Testis (tissue), 3 donors: ENCODE results near the gene PPP1R13L. TPM values are rescaled to one million over a fixed set of nuclear protein-coding genes. Genes with fewer than 3 reads are reported as not detected.
"Not testable (repeated sequence)": the region's sequence is repeated elsewhere in the genome, so short reads cannot be mapped to it uniquely, and the experiment has no call there.

Source experiments
- DNase-seq: peaks from one replicate; pipeline ENCODE4 v3.0.0-alpha.2; 2019
- H3K27ac ChIP-seq, 2 donors: fragments of 200-600 bp; sonication (generic); one replicate each; pipeline ENCODE4 v1.5.1; 2019
- H3K27me3 ChIP-seq: fragments of 200-600 bp; sonication (generic); one replicate; pipeline ENCODE4 v1.5.1; 2019
- H3K36me3 ChIP-seq: fragments of 200-600 bp; sonication (generic); one replicate; pipeline ENCODE4 v1.5.1; 2017; ENCODE audit warnings: low read depth; ENCODE audit errors: missing control alignments
- H3K4me1 ChIP-seq: fragments of 200-600 bp; sonication (generic); one replicate; pipeline ENCODE4 v1.5.1; 2019
- H3K4me3 ChIP-seq, 2 donors: fragments of 200-600 bp; sonication (generic); one replicate each; pipeline ENCODE4 v1.5.1; 2017 to 2019
- H3K9me3 ChIP-seq: fragments of 200-600 bp; sonication (generic); one replicate; pipeline ENCODE4 v1.5.1; 2017
- CTCF ChIP-seq, 3 experiments: fragments of 450-650 bp in 2 of 3; fragments of 200-600 bp in 1 of 3; sonication (generic) in 1 of 3; IDR thresholded peaks; one replicate each; pipeline ENCODE4 v1.5.1; 2016 to 2019; ENCODE audit warnings: antibody characterized with exemption in 3 of 3, mild to moderate bottlenecking in 2 of 3, moderate library complexity in 1 of 3
- POLR2A ChIP-seq: fragments of 450-650 bp; IDR thresholded peaks from one replicate; pipeline ENCODE4 v1.6.1; 2017; ENCODE audit warnings: antibody characterized with exemption, mild to moderate bottlenecking, moderate library complexity
- WGBS, 2 donors: methylation state at CpG; one replicate each; pipeline ENCODE4 v1.1.5; 2018; 5-methylcytosine and 5-hydroxymethylcytosine counted together
- intact Hi-C: fragments of 100-400 bp; cut with DNase I; formaldehyde crosslinking; loops from one replicate; pipeline ENCODE4 v1.15.1; 2023; ENCODE audit warnings: low total_unique reads
- polyA plus RNA-seq: library from polyadenylated mRNA; stranded (reverse); fragments of 350-450 nt; fragmentation: Illumina TruSeq; extraction: RNeasy Lipid Tissue Mini Kit (QIAGEN cat#74804); gene quantifications from one replicate; pipeline ENCODE4 v1.2.3, GENCODE V29; 2014; ENCODE audit warnings: low read depth, low replicate concordance; ENCODE audit not compliant: insufficient read depth
- total RNA-seq, 2 donors: library from RNA; depleted of rRNA; stranded (reverse); fragments of >200 nt; gene quantifications; one replicate each; pipeline ENCODE4 v1.2.3, GENCODE V29; 2016

Gene PPP1R13L
- total and polyA plus RNA-seq, 3 donors from 2014 or later: 9.7 to 13.3 (median 12.2) TPM

- no peaks in the 10 kb centered on the region for H3K9me3 ChIP-seq
- no peaks in the 10 kb centered on the region for H3K27me3 ChIP-seq
- DNase-seq: no peak
- WGBS, 2 donors: 88 to 91% methylated on average over 3 of the region's 3 CpGs
- H3K27ac ChIP-seq: no peak overlapping the region
- no peak overlapping the region for H3K4me3 ChIP-seq
- intact Hi-C loops: no loop called here
- TF ChIP-seq POLR2A (no peak), CTCF (IDR thresholded peaks at IDR 0.05) (no peak)
- H3K36me3 ChIP-seq: no peaks in the 10 kb centered on the region
- peaks cover 6% of the 10 kb centered on the region for H3K4me1 ChIP-seq
Measured at GRCh38 chr19:45437328-45437727, 32.5 kb upstream of the PPP1R13L start.

- H3K4me3 ChIP-seq, DNase-seq, H3K27ac ChIP-seq, H3K9me3 ChIP-seq, H3K27me3 ChIP-seq, H3K36me3 ChIP-seq, H3K4me1 ChIP-seq, intact Hi-C loops: not testable (repeated sequence)
- 95 to 98% methylated on average over 8 of the region's 8 CpGs for WGBS, 2 donors
Measured at GRCh38 chr19:45432543-45432942, 27.7 kb upstream of the PPP1R13L start.

- intact Hi-C loops, H3K36me3 ChIP-seq, DNase-seq: not testable (repeated sequence)
Measured at GRCh38 chr19:45431008-45431407, 26.1 kb upstream of the PPP1R13L start.

GRCh38 chr19:45429896-45430295 lies 25.0 kb upstream of the PPP1R13L start:
- H3K4me3 ChIP-seq, intact Hi-C loops, H3K27me3 ChIP-seq, H3K4me1 ChIP-seq, H3K27ac ChIP-seq, DNase-seq, H3K36me3 ChIP-seq, H3K9me3 ChIP-seq: not testable (repeated sequence)
- WGBS, 2 donors: 61 to 78% methylated on average over 6 to 11 of the region's 11 CpGs

More at GRCh38 chr19:45431008-45431407, 26.1 kb upstream of the PPP1R13L start:
- not testable (repeated sequence) for H3K27me3 ChIP-seq, H3K4me1 ChIP-seq, H3K9me3 ChIP-seq, H3K4me3 ChIP-seq, H3K27ac ChIP-seq
- 63% methylated on average over 9 of the region's 9 CpGs for WGBS, 2 donors

- H3K27ac ChIP-seq: peak overlapping the region; percentile 76 to 89
- H3K9me3 ChIP-seq: no peaks in the 10 kb centered on the region
- H3K27me3 ChIP-seq: no peaks in the 10 kb centered on the region
- intact Hi-C loops: no loop called here
- H3K36me3 ChIP-seq: no peaks in the 10 kb centered on the region
- TF ChIP-seq CTCF (IDR thresholded peaks at IDR 0.05) (peak in 2 of 3 experiments; percentile 18 to 39), POLR2A (no peak)
- peak overlapping the region; percentile 57 to 60 for H3K4me3 ChIP-seq
- H3K4me1 ChIP-seq: peaks cover 10% of the 10 kb centered on the region
- peak; percentile 46 for DNase-seq
- 3 to 7% methylated on average over 23 to 67 of the region's 73 CpGs for WGBS, 2 donors
Measured at GRCh38 chr19:45428384-45429231, 23.7 kb upstream of the PPP1R13L start.

- no peak for TF ChIP-seq CTCF (IDR thresholded peaks at IDR 0.05)
- TF ChIP-seq POLR2A: no peak
- Histone ChIP-seq H3K4me1 (peaks cover 15% of the 10 kb centered on the region), H3K27ac (peak overlapping the region; percentile 91 to 92), H3K27me3 (no peaks in the 10 kb centered on the region), H3K4me3 (peak overlapping the region; percentile 65 to 81), H3K36me3 (no peaks in the 10 kb centered on the region), H3K9me3 (no peaks in the 10 kb centered on the region)
- WGBS, 2 donors: 1 to 8% methylated on average over 24 of the region's 24 CpGs
- intact Hi-C loops: no loop called here
- DNase-seq: peak; percentile 53
Measured at GRCh38 chr19:45424191-45425058, 19.6 kb upstream of the PPP1R13L start.
